ENCODE results near the gene SMPD2.
"Not testable (repeated sequence)": the region's sequence is repeated elsewhere in the genome, so short reads cannot be mapped to it uniquely, and the experiment has no call there.

The SMPD2 gene

GRCh38 chr6:109460161-109460829 is 19.8 kb downstream of the SMPD2 start:
- DNase-seq (ENCODE audit: low spot score) = no peak

GRCh38 chr6:109461205-109461604 is 20.7 kb downstream of the SMPD2 start:
- not testable (repeated sequence) for DNase-seq (ENCODE audit: low spot score)

GRCh38 chr6:109461733-109462526 is 21.4 kb downstream of the SMPD2 start:
- no peak for DNase-seq (ENCODE audit: low spot score)

GRCh38 chr6:109465772-109466171 is 25.2 kb downstream of the SMPD2 start:
- DNase-seq (ENCODE audit: low spot score) = no peak

- no peak for DNase-seq (ENCODE audit: low spot score)
Observed at GRCh38 chr6:109466212-109466923, 25.8 kb downstream of the SMPD2 start.

- no peak for DNase-seq (ENCODE audit: low spot score)
Observed at GRCh38 chr6:109467696-109468095, 27.2 kb downstream of the SMPD2 start.

GRCh38 chr6:109469591-109470189 is 29.2 kb downstream of the SMPD2 start:
- peak; percentile 20 for DNase-seq (ENCODE audit: low spot score)

GRCh38 chr6:109471105-109471810 is 30.7 kb downstream of the SMPD2 start:
- DNase-seq (ENCODE audit: low spot score) = peak; percentile 25

GRCh38 chr6:109472132-109472995 is 31.8 kb downstream of the SMPD2 start:
- peak; percentile 14 for DNase-seq (ENCODE audit: low spot score)

GRCh38 chr6:109473120-109473519 is 32.6 kb downstream of the SMPD2 start:
- DNase-seq (ENCODE audit: low spot score) = peak; percentile 14

GRCh38 chr6:109474995-109475394 is 34.5 kb downstream of the SMPD2 start:
- DNase-seq (ENCODE audit: low spot score) = no peak

- DNase-seq (ENCODE audit: low spot score) = no peak
Observed at GRCh38 chr6:109475625-109476024, 35.1 kb downstream of the SMPD2 start.

GRCh38 chr6:109477184-109477583 is 36.7 kb downstream of the SMPD2 start:
- DNase-seq (ENCODE audit: low spot score) = no peak

GRCh38 chr6:109477725-109478124 is 37.2 kb downstream of the SMPD2 start:
- peak; percentile 42 for DNase-seq (ENCODE audit: low spot score)

GRCh38 chr6:109478222-109478805 is 37.8 kb downstream of the SMPD2 start:
- DNase-seq (ENCODE audit: low spot score) = peak; percentile 16

- DNase-seq (ENCODE audit: low spot score) = peak; percentile 4
Observed at GRCh38 chr6:109478841-109479624, 38.5 kb downstream of the SMPD2 start.

GRCh38 chr6:109480993-109481480 is 40.5 kb downstream of the SMPD2 start:
- peak; percentile 40 for DNase-seq (ENCODE audit: low spot score)

GRCh38 chr6:109482905-109483734 is 42.6 kb downstream of the SMPD2 start, which contains the start of gene ZBTB24:
Gene ZBTB24, minus strand, starts transcription at chr6:109483219. Its CDS starts 1,193 bp downstream, at chr6:109482026.
- DNase-seq (ENCODE audit: low spot score) = peak; percentile 96

All from ecto neural progenitor cell (in vitro differentiated cells).